Bronchial epithelial cell (primary cell): ENCODE measurements around the gene ZFYVE9. TPM values are rescaled to one million over a fixed set of nuclear protein-coding genes. Genes with fewer than 3 reads are reported as not detected.

ENCODE experiments used
- DNase-seq: peaks from one replicate; pipeline ENCODE4 v3.0.0-alpha.2; 2010; ENCODE audit warnings: low read depth
- FAIRE-seq: peaks from 2 replicates; lab custom pipeline; 2011; peaks lifted over from hg19 to GRCh38; lab: Jason Lieb, UNC
- H3K27me3 ChIP-seq: 2 replicates; pipeline ENCODE4 v1.5.1; 2011; ENCODE audit warnings: low read length; ENCODE audit not compliant: control insufficient read depth, insufficient read depth
- H3K36me3 ChIP-seq: 2 replicates; pipeline ENCODE4 v1.5.1; 2011; ENCODE audit warnings: low read length; ENCODE audit not compliant: control insufficient read depth, insufficient read depth
- H3K4me3 ChIP-seq: 2 replicates; pipeline ENCODE4 v1.5.1; 2011; ENCODE audit warnings: mild to moderate bottlenecking, low read depth, low read length, control low read depth
- CTCF ChIP-seq: IDR thresholded peaks from 2 replicates; pipeline ENCODE4 v1.5.1; 2011; ENCODE audit warnings: mild to moderate bottlenecking, moderate library complexity, low read length, control low read depth, inconsistent platforms; ENCODE audit not compliant: insufficient read depth, severe bottlenecking
- total RNA-seq: library from RNA; depleted of rRNA; stranded (reverse); fragments of >200 nt; gene quantifications from 2 replicates; pipeline ENCODE4 v1.2.1, GENCODE V29; 2014

The ZFYVE9 gene
- total RNA-seq, 1 donor from 2014 or later: 44.8 TPM

DNA sequence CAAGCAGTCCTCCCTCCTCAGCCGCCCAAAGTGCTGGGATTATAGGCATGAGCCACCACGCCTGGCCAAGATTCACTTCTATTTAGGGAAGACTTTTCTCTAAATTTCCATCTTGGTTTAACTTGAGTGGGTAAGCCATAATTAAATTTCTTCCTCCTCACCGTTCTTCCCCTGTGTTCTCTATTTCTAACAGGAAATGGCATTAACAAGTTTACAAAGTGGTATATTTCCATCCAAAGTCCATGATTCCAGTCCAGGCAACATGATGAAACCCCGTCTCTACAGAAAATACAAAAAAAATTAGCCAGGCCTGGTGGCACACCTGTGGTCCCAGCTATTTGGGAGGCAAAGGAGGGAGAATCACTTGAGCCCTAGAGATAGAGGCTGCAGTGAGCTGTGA, 92.1 kb downstream of the ZFYVE9 start:
- Histone ChIP-seq H3K4me3 (no peak overlapping the region), H3K36me3 (no peaks in the 10 kb centered on the region), H3K27me3 (no peaks in the 10 kb centered on the region)
- no peak for TF ChIP-seq CTCF
- FAIRE-seq (no peak), DNase-seq (no peak)

DNA sequence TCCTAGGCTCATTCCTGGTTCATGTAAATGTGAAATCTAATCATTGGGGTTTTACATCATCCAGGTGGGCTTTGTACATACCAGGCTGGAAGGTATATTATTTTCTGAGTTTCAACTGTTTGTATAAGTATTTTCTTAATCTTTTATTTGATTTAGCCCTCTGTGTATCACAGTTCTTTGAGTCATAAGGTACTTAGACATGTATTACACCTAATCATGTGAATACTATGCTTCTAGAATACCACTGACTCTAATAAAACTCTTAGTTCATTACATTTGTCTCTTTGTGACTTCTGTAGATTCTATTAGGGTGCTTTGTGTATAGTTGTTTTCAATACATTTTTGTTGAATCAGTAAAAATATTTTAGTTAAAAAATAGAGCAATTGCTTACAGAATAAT, 92.8 kb downstream of the ZFYVE9 start:
- FAIRE-seq (no peak), DNase-seq (peak; percentile 56)
- no peaks in the 10 kb centered on the region for H3K36me3 ChIP-seq
- H3K27me3 ChIP-seq: no peaks in the 10 kb centered on the region
- no peak for TF ChIP-seq CTCF
- H3K4me3 ChIP-seq: no peak overlapping the region

- no peak for TF ChIP-seq CTCF
- Histone ChIP-seq H3K4me3 (no peak overlapping the region), H3K36me3 (no peaks in the 10 kb centered on the region), H3K27me3 (no peaks in the 10 kb centered on the region)
- no peak for FAIRE-seq
- no peak for DNase-seq
Measured at GRCh38 chr1:52235646-52236045, 93.8 kb downstream of the ZFYVE9 start.

GRCh38 chr1:52237430-52237829, 95.5 kb downstream of the ZFYVE9 start:
- no peak for TF ChIP-seq CTCF
- no peak for FAIRE-seq
- H3K27me3 ChIP-seq: no peaks in the 10 kb centered on the region
- H3K36me3 ChIP-seq: no peaks in the 10 kb centered on the region
- H3K4me3 ChIP-seq: no peak overlapping the region
- peak; percentile 80 for DNase-seq

- peak; percentile 95 for DNase-seq
- peak; percentile 66 for FAIRE-seq
- H3K4me3 ChIP-seq: no peak overlapping the region
- H3K36me3 ChIP-seq: no peaks in the 10 kb centered on the region
- H3K27me3 ChIP-seq: no peaks in the 10 kb centered on the region
- no peak for TF ChIP-seq CTCF
Measured at GRCh38 chr1:52238474-52238873, 96.6 kb downstream of the ZFYVE9 start.
